Measurements from ENCODE around the gene OXGR1.

DNA sequence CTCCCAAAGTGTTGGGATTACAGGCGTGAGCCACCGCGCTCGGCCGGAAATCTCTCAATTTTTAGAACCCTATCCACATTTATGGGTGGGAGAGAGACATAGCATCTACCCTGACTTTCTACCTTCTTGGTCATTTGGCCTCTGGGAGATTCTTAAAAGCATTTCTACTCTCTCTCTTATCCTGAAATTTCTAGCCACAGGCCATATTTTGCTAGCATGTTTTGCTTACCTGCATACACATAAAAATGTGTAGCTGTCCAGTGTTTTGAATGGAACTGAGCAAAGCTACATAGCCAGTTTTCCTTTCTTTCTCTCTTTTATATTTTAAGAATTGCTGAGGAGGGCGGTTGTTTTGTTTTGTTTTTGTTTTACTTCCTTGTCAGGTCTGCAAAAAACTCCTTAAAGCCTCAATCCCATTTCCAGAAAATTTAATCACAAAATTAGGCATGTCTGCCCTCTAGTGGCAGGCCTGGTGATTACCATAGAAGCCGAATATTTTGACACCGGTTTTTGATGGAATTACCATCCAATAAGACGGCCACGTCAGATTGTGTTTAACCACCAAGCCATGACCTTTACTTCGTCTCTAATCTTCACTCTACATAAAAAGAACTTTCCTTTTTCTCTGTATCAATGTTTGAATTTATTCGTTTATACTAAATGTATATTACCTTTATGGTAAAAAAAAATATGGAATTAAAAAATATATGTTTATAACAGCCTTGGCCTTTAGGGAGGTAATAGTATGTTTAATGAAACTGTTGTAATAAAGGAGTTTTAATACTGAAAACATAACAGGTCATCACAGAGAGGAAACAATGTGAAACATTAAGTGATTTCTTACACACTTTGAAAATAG, 34.4 kb upstream of the OXGR1 start:
- TF ChIP-seq POLR2AphosphoS5 (IDR thresholded peaks at IDR 0.05) (no peak), MXI1 (conservative IDR thresholded peaks at IDR 0.05; ENCODE audit: poor library complexity, severe bottlenecking) (no peak), EP300 (conservative IDR thresholded peaks at IDR 0.05; ENCODE audit: poor library complexity, severe bottlenecking) (no peak)
- TF ChIP-seq, protein P1, sequence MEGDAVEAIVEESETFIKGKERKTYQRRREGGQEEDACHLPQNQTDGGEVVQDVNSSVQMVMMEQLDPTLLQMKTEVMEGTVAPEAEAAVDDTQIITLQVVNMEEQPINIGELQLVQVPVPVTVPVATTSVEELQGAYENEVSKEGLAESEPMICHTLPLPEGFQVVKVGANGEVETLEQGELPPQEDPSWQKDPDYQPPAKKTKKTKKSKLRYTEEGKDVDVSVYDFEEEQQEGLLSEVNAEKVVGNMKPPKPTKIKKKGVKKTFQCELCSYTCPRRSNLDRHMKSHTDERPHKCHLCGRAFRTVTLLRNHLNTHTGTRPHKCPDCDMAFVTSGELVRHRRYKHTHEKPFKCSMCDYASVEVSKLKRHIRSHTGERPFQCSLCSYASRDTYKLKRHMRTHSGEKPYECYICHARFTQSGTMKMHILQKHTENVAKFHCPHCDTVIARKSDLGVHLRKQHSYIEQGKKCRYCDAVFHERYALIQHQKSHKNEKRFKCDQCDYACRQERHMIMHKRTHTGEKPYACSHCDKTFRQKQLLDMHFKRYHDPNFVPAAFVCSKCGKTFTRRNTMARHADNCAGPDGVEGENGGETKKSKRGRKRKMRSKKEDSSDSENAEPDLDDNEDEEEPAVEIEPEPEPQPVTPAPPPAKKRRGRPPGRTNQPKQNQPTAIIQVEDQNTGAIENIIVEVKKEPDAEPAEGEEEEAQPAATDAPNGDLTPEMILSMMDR (IDR thresholded peaks at IDR 0.05; ENCODE audit: poor library complexity, severe bottlenecking), result peak; percentile 90

All from neural cell (in vitro differentiated cells).